ENCODE results near the gene SPEF2.
"Not testable (repeated sequence)": the region's sequence is repeated elsewhere in the genome, so short reads cannot be mapped to it uniquely, and the experiment has no call there.

SPEF2 gene

DNA sequence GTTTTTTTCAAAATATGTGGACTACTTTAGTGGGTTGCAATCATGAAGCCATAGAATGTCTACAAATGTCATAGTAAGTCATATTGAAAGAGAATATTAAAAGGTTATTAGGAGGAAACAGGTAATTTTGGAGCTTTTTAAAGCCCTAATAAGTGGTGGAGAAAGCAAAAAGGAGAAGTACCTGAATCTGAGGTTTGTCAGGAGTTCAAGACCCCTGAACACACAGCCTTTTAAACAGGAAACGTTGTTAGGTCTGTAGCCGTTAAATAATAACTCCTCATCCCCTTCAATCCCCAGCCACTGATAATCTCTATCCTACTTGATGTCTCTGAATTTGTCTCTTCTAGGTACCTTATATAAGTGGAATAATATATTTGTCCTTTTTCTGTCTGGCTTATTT, 51.1 kb downstream of the SPEF2 start:
- TF ChIP-seq, protein P1, sequence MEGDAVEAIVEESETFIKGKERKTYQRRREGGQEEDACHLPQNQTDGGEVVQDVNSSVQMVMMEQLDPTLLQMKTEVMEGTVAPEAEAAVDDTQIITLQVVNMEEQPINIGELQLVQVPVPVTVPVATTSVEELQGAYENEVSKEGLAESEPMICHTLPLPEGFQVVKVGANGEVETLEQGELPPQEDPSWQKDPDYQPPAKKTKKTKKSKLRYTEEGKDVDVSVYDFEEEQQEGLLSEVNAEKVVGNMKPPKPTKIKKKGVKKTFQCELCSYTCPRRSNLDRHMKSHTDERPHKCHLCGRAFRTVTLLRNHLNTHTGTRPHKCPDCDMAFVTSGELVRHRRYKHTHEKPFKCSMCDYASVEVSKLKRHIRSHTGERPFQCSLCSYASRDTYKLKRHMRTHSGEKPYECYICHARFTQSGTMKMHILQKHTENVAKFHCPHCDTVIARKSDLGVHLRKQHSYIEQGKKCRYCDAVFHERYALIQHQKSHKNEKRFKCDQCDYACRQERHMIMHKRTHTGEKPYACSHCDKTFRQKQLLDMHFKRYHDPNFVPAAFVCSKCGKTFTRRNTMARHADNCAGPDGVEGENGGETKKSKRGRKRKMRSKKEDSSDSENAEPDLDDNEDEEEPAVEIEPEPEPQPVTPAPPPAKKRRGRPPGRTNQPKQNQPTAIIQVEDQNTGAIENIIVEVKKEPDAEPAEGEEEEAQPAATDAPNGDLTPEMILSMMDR (IDR thresholded peaks at IDR 0.05; ENCODE audit: low read depth, low read length, missing control alignments), result no peak
- DNase-seq (ENCODE audit: extremely low read depth, low read depth), result no peak
- no peak overlapping the region for H3K4me3 ChIP-seq (replicated peaks; ENCODE audit: low read depth, low read length)

DNA sequence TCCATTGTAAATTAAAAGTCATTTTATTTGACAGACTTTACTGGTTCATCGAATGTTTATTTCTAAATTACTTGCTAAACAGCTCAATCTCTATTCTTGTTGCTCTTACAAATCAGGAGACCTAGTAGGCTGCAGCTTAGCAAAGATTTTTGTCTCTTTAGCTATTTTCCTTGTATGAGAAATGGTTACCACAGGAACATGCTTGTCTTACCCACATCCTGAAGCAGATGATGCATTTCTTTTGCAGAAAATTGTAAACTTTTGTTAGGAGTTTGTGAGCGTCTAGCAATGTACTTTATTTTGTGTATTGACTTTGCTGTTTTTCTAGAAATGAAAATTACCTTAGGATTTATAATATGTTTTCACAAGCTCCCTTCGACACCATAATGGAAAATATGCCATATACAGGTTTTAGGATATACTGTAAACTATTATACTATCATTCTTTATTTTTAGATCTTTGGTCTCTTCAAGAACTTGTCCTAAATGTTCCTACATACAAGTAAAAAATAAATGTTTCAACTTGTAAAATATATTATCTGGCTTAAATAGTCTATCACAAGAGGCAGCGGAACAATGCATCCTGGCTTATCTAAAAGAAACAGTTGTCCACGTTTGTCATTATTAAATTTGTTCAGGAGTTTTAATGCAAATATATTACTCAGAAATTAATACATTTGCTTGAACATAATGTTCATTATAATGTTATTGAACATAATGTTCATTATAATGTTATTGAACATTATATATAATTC, 54.1 kb downstream of the SPEF2 start:
- TF ChIP-seq, protein P1 (IDR thresholded peaks at IDR 0.05; ENCODE audit: low read depth, low read length, missing control alignments), result no peak
- no peak overlapping the region for H3K4me3 ChIP-seq (replicated peaks; ENCODE audit: low read depth, low read length)
- DNase-seq (ENCODE audit: extremely low read depth, low read depth), result no peak

DNA sequence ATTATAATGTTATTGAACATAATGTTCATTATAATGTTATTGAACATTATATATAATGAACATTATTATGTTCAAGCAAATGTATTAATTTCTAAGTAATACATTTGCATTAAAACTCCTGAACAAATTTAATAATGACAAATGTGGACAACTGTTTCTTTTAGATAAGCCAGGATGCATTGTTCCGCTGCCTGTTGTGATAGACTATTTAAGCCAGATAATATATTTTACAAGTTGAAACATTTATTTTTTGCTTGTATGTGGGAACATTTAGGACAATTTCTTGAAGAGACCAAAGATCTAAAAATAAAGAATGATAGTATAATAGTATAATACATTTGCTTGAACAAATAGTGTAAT, 54.6 kb downstream of the SPEF2 start:
- not testable (repeated sequence) for H3K4me3 ChIP-seq (replicated peaks; ENCODE audit: low read depth, low read length); DNase-seq (ENCODE audit: extremely low read depth, low read depth)

DNA sequence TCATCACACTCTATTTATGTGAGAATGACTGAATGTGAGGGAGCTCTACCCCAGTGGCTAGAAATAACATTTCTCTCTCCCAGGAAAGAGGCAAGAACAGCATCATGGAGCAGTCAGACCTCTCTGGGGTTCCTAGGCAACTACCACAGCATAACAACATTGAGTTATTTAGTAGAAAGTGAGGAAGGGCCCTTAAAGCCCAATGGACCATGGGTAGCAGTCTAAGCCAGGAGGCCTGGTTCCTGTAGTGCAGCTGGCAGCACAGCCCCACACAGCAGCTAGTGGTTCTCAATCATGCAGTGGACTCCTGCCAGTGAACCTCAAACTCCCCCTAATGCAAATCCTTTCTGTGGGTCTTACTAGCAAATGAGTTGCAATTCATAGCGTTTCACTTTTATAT, 55.3 kb downstream of the SPEF2 start:
- TF ChIP-seq, protein P1 (IDR thresholded peaks at IDR 0.05; ENCODE audit: low read depth, low read length, missing control alignments), result no peak

DNA sequence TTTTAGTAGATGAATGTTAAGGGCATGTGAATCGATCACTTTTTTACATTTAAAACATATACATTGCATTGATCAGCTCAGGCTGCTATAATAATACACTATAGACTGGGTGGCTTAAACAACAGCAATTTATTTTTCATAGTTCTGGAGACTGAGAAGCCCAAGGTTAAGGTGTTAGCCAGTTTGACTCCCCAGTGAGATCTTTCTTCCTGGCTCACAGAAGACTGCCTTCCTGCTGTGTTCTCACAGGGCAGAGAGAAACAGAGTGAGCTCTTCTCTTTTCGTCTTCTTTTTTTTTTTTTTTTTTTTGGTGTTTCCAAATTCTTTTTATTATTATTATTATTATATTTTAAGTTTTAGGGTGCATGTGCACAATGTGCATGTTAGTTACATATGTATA, 56.4 kb downstream of the SPEF2 start:
- H3K4me3 ChIP-seq (replicated peaks; ENCODE audit: low read depth, low read length), result no peak overlapping the region
- TF ChIP-seq, protein P1 (IDR thresholded peaks at IDR 0.05; ENCODE audit: low read depth, low read length, missing control alignments), result no peak

More for the DNA sequence above, 55.3 kb downstream of the SPEF2 start:
- DNase-seq (ENCODE audit: extremely low read depth, low read depth), result no peak
- no peak overlapping the region for H3K4me3 ChIP-seq (replicated peaks; ENCODE audit: low read depth, low read length)

DNA sequence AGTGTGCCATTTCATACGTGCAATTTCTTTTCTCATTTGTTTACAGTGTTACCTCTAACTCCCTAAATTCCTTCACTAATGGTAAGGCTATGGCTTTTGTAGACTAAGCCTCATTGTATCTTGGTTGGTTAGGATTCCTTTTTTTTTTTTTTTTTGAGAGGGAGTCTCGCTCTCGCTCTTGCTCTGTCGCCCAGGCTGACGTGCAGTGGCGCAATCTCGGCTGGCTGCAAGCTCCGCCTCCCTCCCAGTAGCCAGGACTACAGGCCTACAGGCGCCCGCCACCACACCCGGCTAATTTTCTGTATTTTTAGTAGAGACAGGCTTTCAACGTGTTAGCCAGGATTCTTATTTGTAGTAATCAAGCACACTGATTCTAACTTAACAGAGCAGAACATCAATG, 57.7 kb downstream of the SPEF2 start:
- DNase-seq (ENCODE audit: extremely low read depth, low read depth), result no peak
- no peak overlapping the region for H3K4me3 ChIP-seq (replicated peaks; ENCODE audit: low read depth, low read length)
- TF ChIP-seq, protein P1 (IDR thresholded peaks at IDR 0.05; ENCODE audit: low read depth, low read length, missing control alignments), result no peak

More for the DNA sequence above, 56.4 kb downstream of the SPEF2 start:
- DNase-seq (ENCODE audit: extremely low read depth, low read depth), result no peak

DNA sequence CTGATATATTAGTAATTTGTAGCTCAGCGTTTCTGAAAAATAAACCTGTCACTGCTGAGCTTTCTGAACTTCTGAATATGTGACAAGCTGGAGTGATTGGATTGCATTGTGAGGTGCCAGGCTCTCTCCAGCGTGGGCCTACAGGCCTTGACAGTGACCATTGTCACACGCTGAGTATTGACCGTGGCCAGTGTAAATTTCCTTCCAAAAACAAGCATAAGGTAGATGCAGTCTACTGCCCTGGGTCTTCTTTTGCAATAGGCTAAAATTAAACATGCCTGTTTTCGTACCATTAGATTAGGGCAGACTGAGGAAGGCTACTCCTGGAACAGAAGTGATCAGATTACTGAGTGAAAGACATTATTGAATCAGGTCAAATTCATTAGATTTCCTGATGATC, 60.2 kb downstream of the SPEF2 start:
- TF ChIP-seq, protein P1 (IDR thresholded peaks at IDR 0.05; ENCODE audit: low read depth, low read length, missing control alignments), result no peak
- no peak for DNase-seq (ENCODE audit: extremely low read depth, low read depth)
- H3K4me3 ChIP-seq (replicated peaks; ENCODE audit: low read depth, low read length), result no peak overlapping the region
